LNCAP (cell line): ENCODE data around the gene LIPH.

Experiments
- TF ChIP-seq, protein P1 (sequence below): fragments of 450-650 bp; IDR thresholded peaks from 2 replicates; pipeline ENCODE4 v1.5.1; 2017; ENCODE audit warnings: mild to moderate bottlenecking

Gene LIPH

DNA sequence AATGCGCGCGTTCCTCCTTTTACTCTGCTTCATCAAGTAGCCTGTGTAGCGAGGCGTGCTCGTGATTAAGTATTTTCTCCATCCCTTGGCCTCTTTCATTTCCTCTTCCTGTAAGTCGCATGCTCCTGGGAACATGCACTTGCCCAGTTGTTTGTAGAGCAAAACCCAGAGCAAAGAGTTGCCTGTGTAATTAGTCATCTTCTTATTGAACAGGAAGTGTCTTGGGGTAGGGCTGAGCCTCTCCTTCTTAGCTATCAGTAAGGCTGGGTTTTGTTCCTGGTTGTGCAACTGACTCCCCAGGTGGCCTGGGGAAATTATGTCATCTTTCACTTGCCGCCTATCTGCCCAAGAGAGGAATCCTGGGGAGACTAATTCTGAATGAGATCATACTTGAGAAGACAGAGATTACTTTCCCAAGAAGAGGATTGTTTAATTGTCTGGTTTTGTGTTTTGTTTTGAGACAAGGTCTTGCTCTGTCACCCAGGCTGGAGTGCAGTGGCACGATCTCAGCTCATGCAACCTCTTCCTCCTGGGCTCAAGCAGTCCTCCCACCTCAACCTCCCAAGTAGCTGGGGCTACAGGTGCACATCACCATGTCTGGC, 14.9 kb downstream of the LIPH start:
- TF ChIP-seq, protein P1, sequence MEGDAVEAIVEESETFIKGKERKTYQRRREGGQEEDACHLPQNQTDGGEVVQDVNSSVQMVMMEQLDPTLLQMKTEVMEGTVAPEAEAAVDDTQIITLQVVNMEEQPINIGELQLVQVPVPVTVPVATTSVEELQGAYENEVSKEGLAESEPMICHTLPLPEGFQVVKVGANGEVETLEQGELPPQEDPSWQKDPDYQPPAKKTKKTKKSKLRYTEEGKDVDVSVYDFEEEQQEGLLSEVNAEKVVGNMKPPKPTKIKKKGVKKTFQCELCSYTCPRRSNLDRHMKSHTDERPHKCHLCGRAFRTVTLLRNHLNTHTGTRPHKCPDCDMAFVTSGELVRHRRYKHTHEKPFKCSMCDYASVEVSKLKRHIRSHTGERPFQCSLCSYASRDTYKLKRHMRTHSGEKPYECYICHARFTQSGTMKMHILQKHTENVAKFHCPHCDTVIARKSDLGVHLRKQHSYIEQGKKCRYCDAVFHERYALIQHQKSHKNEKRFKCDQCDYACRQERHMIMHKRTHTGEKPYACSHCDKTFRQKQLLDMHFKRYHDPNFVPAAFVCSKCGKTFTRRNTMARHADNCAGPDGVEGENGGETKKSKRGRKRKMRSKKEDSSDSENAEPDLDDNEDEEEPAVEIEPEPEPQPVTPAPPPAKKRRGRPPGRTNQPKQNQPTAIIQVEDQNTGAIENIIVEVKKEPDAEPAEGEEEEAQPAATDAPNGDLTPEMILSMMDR = no peak

DNA sequence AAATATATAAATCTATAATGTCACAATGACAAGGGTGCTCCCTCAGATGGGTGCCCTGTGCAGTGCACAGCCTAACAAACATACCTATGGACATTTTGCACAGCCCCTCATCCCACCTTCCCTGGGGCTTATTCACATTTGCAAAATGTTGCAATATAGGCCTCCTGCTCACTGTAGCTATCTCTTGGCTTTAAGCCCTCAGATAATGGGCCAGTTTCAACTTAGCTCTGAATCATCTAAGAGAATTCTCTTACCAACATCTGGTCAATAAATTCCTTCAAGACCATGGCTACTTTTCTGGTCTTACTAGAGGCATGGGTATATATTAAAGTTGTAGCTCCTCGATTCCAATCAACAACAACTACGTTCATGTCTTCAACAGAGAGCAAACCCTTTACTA, 17.9 kb downstream of the LIPH start:
- TF ChIP-seq, protein P1 = no peak

DNA sequence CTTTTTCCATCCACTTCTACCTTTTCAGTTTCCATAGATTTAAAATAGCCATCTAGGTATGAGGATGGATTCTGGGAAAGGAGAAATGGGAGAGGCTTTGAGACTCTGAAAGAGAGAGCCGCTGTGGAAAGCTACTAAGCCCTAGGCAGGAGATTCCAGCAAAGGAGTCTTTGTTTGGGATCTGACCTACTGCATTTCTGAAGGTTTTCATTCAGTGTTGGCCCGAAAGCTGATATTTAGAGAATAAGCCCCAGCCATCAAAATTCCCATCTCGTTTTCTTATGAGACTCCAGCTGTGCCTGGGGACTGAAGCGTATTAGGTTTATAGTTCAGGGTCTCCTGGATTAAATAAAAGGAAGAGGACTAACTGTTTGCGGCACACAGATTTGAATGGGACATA, 19.5 kb downstream of the LIPH start:
- TF ChIP-seq, protein P1 = no peak

DNA sequence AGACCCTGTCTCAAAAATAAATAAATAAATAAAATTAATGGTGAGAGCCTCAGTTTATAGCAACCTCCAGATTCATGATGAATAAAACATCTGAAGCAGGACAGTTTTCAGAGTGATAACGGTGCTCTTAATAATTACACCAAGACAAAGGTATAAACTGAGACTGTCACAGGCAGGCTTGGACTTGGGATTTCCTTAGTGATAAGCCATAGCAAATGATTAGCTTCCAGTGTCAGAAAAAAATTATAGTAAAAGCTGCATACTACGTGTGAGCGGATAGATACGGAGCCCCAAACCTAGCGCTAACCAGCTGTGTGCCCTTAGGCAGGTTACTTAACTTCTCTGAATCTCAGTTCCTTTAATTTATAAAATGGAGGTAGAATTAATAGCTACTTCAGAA, 21.5 kb downstream of the LIPH start:
- TF ChIP-seq, protein P1 = no peak

DNA sequence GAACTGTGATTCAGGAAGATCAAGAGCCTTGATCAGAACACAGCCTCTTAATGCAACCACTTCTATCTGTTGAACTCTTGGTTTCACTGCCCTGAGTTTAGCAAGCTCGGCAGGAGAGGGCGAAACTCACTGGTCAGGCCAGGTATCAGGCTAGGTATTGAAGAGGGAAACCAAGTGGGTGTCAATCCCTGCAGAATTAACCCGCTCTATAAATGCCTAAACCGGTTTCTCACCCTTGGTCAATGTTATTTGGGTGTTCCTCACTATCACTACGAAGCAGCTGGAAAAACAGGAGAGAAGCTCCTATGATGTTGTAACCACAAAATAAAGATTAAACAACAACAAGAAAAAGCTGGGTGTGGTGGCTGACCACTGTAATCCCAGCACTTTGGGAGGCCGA, 23.9 kb downstream of the LIPH start:
- TF ChIP-seq, protein P1 = no peak

DNA sequence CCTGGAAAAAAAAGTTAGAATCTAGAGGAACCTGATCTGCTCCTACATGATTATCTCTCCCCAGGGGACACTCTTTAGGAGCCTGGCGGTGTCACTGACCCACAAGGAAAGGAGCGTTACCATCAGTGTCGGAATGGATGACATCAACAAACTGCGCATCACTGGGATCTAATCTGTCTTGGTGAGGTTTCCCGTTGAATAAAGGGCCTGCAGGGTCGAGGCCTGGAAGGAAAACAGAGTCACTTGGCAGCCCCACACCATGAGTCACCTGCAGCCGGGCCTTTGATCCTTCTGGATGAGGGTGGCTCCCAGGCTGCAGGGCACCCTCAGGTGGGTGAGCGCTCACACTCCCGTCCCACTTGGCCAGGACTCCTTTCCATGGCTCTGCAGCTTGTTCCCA, 25.0 kb downstream of the LIPH start:
- TF ChIP-seq, protein P1 = no peak

DNA sequence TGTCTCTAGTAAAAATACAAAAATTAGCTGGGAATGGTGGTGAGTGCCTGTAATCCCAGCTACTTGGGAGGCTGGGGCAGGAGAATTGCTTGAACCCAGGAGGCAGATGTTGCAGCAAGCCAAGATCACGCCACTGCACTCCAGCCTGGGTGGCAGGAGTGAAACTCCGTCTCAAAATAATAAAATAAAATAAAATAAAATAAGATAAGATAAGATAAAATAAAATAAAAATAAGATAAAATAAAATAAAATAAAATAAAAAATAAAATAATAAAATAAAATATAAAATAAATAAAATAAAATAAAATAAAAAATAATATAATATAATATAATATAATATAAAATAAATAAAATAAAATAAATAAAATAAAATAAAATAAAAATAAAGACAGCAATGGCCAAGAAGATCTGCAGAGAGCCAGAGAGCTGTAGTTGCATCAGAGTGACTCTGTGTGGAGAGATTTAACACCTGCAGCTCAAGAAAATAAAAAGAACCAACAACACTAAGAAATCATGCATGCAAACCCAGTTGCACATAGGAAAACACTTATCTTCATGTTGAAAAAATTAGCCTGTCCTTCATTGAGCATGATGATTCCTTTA, 25.9 kb downstream of the LIPH start:
- TF ChIP-seq, protein P1 = no peak
